Fibroblast of lung (primary cell): Measurements from ENCODE around the gene MMUT. TPM values are rescaled to one million over a fixed set of nuclear protein-coding genes. Genes with fewer than 3 reads are reported as not detected.
A peak's percentile ranks its signal among the peaks of the same experiment; 100 is the strongest.

Source experiments
- DNase-seq, 2 donors: peaks; one replicate each; pipeline versions ENCODE4 v3.0.0 to v3.0.0-alpha.2; 2010; ENCODE audit warnings: low read depth in 2 of 2
- H2AFZ ChIP-seq: 2 replicates; pipeline ENCODE4 v1.5.1; 2012; ENCODE audit warnings: low read length, control low read depth, inconsistent platforms
- H3K27ac ChIP-seq: 2 replicates; pipeline ENCODE4 v1.5.1; 2011; ENCODE audit warnings: low read length, control low read depth; ENCODE audit not compliant: insufficient read depth
- H3K27me3 ChIP-seq: 2 replicates; pipeline ENCODE4 v1.5.1; 2011; ENCODE audit warnings: mild to moderate bottlenecking, low read length; ENCODE audit not compliant: control insufficient read depth, insufficient read depth
- H3K36me3 ChIP-seq: 2 replicates; pipeline ENCODE4 v1.5.1; 2011; ENCODE audit warnings: low read length; ENCODE audit not compliant: control insufficient read depth, insufficient read depth
- H3K4me1 ChIP-seq: 2 replicates; pipeline ENCODE4 v1.5.1; 2011; ENCODE audit warnings: low read length; ENCODE audit not compliant: control insufficient read depth, insufficient read depth; ENCODE audit errors: extremely low read depth
- H3K4me2 ChIP-seq: 2 replicates; pipeline ENCODE4 v1.5.1; 2011; ENCODE audit warnings: low read length, control low read depth; ENCODE audit not compliant: insufficient read depth; ENCODE audit errors: extremely low read depth
- H3K4me3 ChIP-seq, 4 experiments: fragments of 200-600 bp in 1 of 4; sonication (generic) in 1 of 4; replicated peaks in 1 of 4; 2 replicates each; pipeline ENCODE4 v1.5.1; 2011 to 2016; ENCODE audit warnings: low read length in 4 of 4, low read depth in 3 of 4, mild to moderate bottlenecking in 3 of 4, control low read depth in 2 of 4, inconsistent platforms in 1 of 4, mixed read lengths in 1 of 4; ENCODE audit not compliant: insufficient read depth in 1 of 4; ENCODE audit errors: control extremely low read depth in 1 of 4
- H3K79me2 ChIP-seq: 2 replicates; pipeline ENCODE4 v1.5.1; 2012; ENCODE audit warnings: mild to moderate bottlenecking, low read length, inconsistent platforms; ENCODE audit not compliant: control insufficient read depth, insufficient read depth
- H3K9ac ChIP-seq: 2 replicates; pipeline ENCODE4 v1.5.1; 2011; ENCODE audit warnings: mild to moderate bottlenecking, low read length, control low read depth; ENCODE audit not compliant: insufficient read depth
- H3K9me3 ChIP-seq: 2 replicates; pipeline ENCODE4 v1.5.1; 2012; ENCODE audit warnings: low read depth, low read length; ENCODE audit not compliant: control insufficient read depth, insufficient read depth
- H4K20me1 ChIP-seq: 2 replicates; pipeline ENCODE4 v1.5.1; 2011; ENCODE audit warnings: low read length; ENCODE audit not compliant: control insufficient read depth, insufficient read depth; ENCODE audit errors: extremely low read depth
- EZH2 ChIP-seq: IDR thresholded peaks from 2 replicates; pipeline ENCODE4 v1.5.1; 2012; ENCODE audit warnings: low read length, control low read depth, mild to moderate bottlenecking; ENCODE audit errors: missing control alignments
- polyA plus RNA-seq, 2 donors: library from polyadenylated mRNA; depleted of rRNA in 1 of 2; stranded (reverse) in 1 of 2; unstranded in 1 of 2; fragments of >200 nt; gene quantifications; 2 replicates each; pipeline ENCODE4 v1.2.1, GENCODE V29; 2011 to 2012; ENCODE audit warnings: missing spikeins in 1 of 2
- total RNA-seq: library from RNA; depleted of rRNA; stranded (reverse); fragments of >200 nt; gene quantifications from 2 replicates; pipeline ENCODE4 v1.2.1, GENCODE V29; 2014
- TF ChIP-seq, protein P1 (sequence below), 2 donors: IDR thresholded peaks in 1 of 2; conservative IDR thresholded peaks in 1 of 2; 1 replicate in 1 of 2; 2 replicates in 1 of 2; pipeline ENCODE4 v1.5.1; 2011 to 2012; ENCODE audit warnings: low read length in 2 of 2, control low read depth in 1 of 2, inconsistent platforms in 1 of 2, low read depth in 1 of 2, mild to moderate bottlenecking in 1 of 2

Gene MMUT
- total and polyA plus RNA-seq, 2 donors (not counting 1 experiment from before 2014, with no cell fraction given): 20.8 to 28.0 TPM

DNA sequence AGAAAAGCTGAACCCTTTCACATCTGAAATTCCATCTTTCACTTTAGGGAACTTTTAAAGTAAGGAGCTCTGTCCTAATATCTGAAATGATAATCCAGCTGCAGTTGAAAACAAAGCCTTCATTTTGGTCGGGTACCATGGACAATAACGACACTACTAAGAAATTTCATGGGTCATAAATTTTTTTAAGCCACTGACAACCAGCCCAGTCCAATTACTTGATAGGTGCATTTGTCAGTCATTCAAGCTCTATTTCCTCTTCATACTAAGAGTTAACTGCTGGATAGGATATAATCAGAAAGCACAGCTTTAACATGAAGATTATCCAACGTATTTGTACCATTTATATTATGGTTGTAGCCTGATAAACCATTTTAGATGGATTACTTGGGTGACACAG is 52.5 kb downstream of the MMUT start:
- H3K4me1 ChIP-seq: no peaks in the 10 kb centered on the region
- H4K20me1 ChIP-seq: no peaks in the 10 kb centered on the region
- no peaks in the 10 kb centered on the region for H3K36me3 ChIP-seq
- H3K27ac ChIP-seq: no peak overlapping the region
- H3K27me3 ChIP-seq: no peaks in the 10 kb centered on the region
- no peak overlapping the region for H3K9ac ChIP-seq
- no peaks in the 10 kb centered on the region for H3K9me3 ChIP-seq
- H3K4me3 ChIP-seq: no peak overlapping the region
- no peak for TF ChIP-seq EZH2
- TF ChIP-seq, protein P1, sequence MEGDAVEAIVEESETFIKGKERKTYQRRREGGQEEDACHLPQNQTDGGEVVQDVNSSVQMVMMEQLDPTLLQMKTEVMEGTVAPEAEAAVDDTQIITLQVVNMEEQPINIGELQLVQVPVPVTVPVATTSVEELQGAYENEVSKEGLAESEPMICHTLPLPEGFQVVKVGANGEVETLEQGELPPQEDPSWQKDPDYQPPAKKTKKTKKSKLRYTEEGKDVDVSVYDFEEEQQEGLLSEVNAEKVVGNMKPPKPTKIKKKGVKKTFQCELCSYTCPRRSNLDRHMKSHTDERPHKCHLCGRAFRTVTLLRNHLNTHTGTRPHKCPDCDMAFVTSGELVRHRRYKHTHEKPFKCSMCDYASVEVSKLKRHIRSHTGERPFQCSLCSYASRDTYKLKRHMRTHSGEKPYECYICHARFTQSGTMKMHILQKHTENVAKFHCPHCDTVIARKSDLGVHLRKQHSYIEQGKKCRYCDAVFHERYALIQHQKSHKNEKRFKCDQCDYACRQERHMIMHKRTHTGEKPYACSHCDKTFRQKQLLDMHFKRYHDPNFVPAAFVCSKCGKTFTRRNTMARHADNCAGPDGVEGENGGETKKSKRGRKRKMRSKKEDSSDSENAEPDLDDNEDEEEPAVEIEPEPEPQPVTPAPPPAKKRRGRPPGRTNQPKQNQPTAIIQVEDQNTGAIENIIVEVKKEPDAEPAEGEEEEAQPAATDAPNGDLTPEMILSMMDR (conservative IDR thresholded peaks at IDR 0.05 in 1 of 2, IDR thresholded peaks at IDR 0.05 in 1 of 2; ENCODE audit: low read depth in 1 of 2, low read length in 2 of 2): no peak
- no peaks in the 10 kb centered on the region for H3K79me2 ChIP-seq
- H2AFZ ChIP-seq: peak overlapping the region; percentile 6
- no peak for DNase-seq
- H3K4me2 ChIP-seq: no peak overlapping the region

DNA sequence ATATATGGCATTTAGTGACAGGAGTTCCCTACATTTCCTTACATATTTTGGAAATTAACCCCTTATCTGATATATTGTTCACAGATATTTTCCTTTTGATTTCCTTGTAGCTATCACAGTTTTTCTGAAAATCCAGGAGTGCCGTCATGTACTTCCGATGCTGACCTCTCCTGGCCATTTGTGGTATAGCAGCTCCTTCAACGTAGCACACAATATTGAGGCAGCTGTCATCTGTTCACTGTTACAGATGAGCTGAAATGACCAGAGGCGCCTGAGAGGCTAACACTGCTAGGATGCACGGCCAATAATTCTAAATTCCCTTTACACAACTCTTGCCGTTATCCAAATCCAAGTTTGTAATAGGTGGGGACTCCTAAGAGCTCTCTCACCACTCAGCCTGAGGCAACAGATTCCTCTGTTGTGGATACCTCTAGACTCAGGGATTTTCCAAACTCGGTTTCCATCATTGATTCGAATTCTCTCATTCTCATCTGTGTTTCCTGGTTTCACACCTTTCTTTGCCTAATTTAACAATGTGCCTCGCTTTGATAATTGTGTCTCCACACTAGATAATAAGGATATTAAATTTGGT is 53.0 kb downstream of the MMUT start:
- Histone ChIP-seq H3K79me2 (no peaks in the 10 kb centered on the region), H4K20me1 (no peaks in the 10 kb centered on the region), H3K9me3 (no peaks in the 10 kb centered on the region), H3K4me2 (no peak overlapping the region), H3K4me1 (no peaks in the 10 kb centered on the region), H3K4me3 (no peak overlapping the region), H3K9ac (no peak overlapping the region), H3K27ac (no peak overlapping the region), H3K36me3 (no peaks in the 10 kb centered on the region), H2AFZ (peak overlapping the region; percentile 6), H3K27me3 (no peaks in the 10 kb centered on the region)
- DNase-seq: peak; percentile 36 to 77
- TF ChIP-seq, protein P1 (conservative IDR thresholded peaks at IDR 0.05 in 1 of 2, IDR thresholded peaks at IDR 0.05 in 1 of 2; ENCODE audit: low read depth in 1 of 2, low read length in 2 of 2): peak; percentile 91 to 95
- TF ChIP-seq EZH2: no peak

DNA sequence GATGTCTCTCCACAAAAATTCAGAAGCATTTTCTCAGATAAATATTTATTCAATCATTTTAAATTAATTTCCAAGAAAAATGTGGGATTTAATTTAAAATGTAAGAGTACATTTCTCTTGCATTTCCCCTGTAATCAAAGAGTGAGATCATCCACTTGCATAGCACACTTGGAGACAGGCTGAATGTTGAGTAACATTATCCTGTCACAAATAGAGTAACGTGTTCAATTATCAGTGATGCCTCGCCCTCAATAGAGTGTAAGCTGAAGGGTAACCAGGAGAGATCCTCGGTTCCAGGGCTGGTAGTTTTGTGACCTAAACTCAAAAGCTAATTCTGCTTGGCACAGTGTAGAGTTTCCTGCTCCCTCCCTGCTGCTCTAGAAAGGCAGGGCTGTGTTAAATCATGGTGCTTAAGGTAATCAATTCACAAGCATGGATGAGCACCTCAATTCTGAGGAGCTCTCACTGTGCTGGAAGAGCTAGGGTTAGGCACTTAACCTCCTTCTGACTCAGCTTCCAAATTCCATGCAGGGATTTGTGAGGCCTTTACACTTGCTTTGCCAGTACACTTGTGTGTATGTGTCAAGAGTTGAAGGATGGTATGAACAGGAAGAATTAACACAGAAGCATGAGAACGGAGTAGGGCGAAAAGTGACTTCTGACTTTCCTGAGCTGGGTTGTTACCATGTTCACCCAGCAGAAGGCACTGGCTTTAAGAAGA is 56.6 kb downstream of the MMUT start:
- Histone ChIP-seq H3K36me3 (no peaks in the 10 kb centered on the region), H3K4me1 (no peaks in the 10 kb centered on the region), H3K4me3 (no peak overlapping the region), H3K27ac (no peak overlapping the region), H3K4me2 (no peak overlapping the region), H3K79me2 (no peaks in the 10 kb centered on the region), H3K9me3 (no peaks in the 10 kb centered on the region), H4K20me1 (no peaks in the 10 kb centered on the region), H3K27me3 (no peaks in the 10 kb centered on the region), H3K9ac (no peak overlapping the region), H2AFZ (peak overlapping the region; percentile 33)
- TF ChIP-seq, protein P1 (conservative IDR thresholded peaks at IDR 0.05 in 1 of 2, IDR thresholded peaks at IDR 0.05 in 1 of 2; ENCODE audit: low read depth in 1 of 2, low read length in 2 of 2): no peak
- no peak for TF ChIP-seq EZH2
- DNase-seq: peak; percentile 8 to 21
